ENCODE measurements around the gene PPFIBP2.

PPFIBP2 gene

DNA sequence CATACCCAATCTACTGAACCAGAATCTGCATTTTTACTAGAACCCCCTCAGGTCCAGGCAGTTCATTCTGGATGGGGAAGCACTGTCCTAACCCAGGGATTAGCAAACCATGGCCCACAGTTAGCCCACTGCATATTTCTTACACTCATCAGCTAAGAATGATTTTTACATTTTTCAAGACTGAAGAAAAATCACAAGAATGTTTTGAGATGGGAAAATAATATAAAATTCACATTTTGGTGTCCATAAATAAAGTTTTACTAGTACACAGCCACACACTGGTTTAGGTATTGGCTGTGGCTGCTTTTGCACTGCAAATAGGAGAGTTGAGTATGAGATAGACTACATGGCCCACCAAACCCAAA is 59.4 kb downstream of the PPFIBP2 start:
- no peaks in the 10 kb centered on the region for H3K9me3 ChIP-seq (ENCODE audit: severe bottlenecking)
- no peak for TF ChIP-seq CTCF (IDR thresholded peaks at IDR 0.05; ENCODE audit: poor library complexity, severe bottlenecking)
- H3K4me3 ChIP-seq (ENCODE audit: severe bottlenecking), result no peak overlapping the region
- no peak overlapping the region for H3K27ac ChIP-seq (ENCODE audit: poor library complexity, severe bottlenecking)
- H3K27me3 ChIP-seq (ENCODE audit: insufficient read depth, poor library complexity, severe bottlenecking), result no peaks in the 10 kb centered on the region
- peaks cover 15% of the 10 kb centered on the region for H3K4me1 ChIP-seq (ENCODE audit: insufficient read depth, poor library complexity, severe bottlenecking)
- H3K36me3 ChIP-seq (ENCODE audit: low read depth), result no peaks in the 10 kb centered on the region
- ATAC-seq (ENCODE audit: low read depth) (no peak), DNase-seq (ENCODE audit: low spot score) (no peak)

- Histone ChIP-seq H3K4me1 (ENCODE audit: insufficient read depth, poor library complexity, severe bottlenecking) (peaks cover 15% of the 10 kb centered on the region), H3K9me3 (ENCODE audit: severe bottlenecking) (no peaks in the 10 kb centered on the region), H3K27ac (ENCODE audit: poor library complexity, severe bottlenecking) (no peak overlapping the region), H3K4me3 (ENCODE audit: severe bottlenecking) (no peak overlapping the region), H3K27me3 (ENCODE audit: insufficient read depth, poor library complexity, severe bottlenecking) (no peaks in the 10 kb centered on the region), H3K36me3 (ENCODE audit: low read depth) (no peaks in the 10 kb centered on the region)
- DNase-seq (ENCODE audit: low spot score) (no peak), ATAC-seq (ENCODE audit: low read depth) (no peak)
- no peak for TF ChIP-seq CTCF (IDR thresholded peaks at IDR 0.05; ENCODE audit: poor library complexity, severe bottlenecking)
Observed at GRCh38 chr11:7573558-7574296, 59.9 kb downstream of the PPFIBP2 start.

DNA sequence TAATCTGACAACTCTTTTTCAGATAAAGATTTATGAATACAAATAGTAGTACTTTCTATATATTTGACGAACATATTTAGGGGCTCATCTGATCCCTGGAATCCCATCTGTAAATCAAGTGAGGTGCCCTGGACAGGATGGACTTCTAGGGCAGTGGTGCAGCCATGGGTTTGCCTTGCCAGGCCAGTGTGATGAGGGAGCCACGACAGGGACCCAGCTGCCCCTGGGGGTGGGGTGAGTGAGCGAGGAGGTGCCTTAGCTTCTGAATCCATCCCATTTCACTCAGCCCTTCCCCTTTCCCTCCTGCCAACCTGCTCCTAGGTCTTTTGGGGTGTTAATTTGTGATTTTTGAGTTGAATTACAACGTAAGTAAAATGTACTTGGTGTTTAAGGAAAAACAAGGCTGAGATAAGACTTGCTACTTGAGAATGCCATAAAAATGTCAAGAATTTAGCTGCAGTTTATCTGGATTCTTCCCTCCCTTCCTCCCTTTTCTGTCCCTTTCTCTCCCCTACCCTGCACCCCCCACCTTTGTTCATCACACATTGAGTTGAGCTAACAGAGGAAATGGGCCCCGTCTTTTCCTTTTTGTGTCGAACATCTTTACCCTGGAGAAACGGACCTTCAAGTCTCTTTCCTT is 60.8 kb downstream of the PPFIBP2 start:
- no peak for ATAC-seq (ENCODE audit: low read depth)
- no peak for DNase-seq (ENCODE audit: low spot score)
- Histone ChIP-seq H3K4me3 (ENCODE audit: severe bottlenecking) (no peak overlapping the region), H3K36me3 (ENCODE audit: low read depth) (no peaks in the 10 kb centered on the region), H3K27me3 (ENCODE audit: insufficient read depth, poor library complexity, severe bottlenecking) (no peaks in the 10 kb centered on the region), H3K27ac (ENCODE audit: poor library complexity, severe bottlenecking) (no peak overlapping the region), H3K9me3 (ENCODE audit: severe bottlenecking) (no peaks in the 10 kb centered on the region), H3K4me1 (ENCODE audit: insufficient read depth, poor library complexity, severe bottlenecking) (peaks cover 15% of the 10 kb centered on the region)
- TF ChIP-seq CTCF (IDR thresholded peaks at IDR 0.05; ENCODE audit: poor library complexity, severe bottlenecking), result no peak

DNA sequence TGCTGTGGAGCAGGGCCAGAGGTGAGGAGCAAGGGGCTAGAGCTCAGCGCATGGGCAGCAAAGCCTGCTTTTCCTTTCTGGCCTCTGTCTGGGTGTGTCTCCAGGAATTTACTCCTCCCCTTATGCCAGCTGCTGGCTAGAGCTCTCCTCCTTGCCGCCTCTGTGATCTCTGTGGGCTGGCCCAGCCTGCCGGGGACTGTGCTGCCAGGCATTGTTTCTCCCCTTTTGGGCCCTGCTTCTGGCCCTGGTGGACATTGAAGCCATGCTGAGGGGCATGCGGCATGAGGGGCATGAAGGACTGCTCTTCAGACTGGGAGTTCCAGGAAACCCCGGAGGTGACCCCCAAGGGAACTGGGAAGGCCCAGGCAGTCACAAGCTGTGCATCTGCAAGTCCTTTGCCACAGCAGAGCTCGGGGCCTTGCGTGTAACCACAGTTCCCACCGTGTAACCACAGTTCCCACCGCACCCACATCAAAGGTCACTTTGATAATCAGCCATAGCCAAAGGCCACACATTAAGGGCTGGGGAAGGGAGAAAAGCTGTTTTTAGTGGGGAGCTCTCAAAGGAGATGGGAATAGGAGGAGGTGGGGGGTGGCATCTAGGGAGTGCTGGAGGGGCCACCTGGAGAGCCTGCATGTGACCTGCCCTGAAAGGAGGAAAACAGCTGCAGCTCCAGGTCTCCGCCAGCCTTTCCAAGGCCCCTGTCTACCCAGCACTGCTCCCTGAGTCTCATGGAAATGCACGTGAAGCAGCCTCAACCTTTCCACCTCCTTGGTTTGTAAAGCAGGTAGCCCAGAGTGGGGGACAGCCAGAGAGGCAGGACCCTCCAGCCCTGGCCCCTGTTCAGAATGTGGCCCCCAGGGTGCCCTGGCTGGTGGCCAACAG is 62.3 kb downstream of the PPFIBP2 start:
- H3K27me3 ChIP-seq (ENCODE audit: insufficient read depth, poor library complexity, severe bottlenecking), result no peaks in the 10 kb centered on the region
- H3K4me3 ChIP-seq (ENCODE audit: severe bottlenecking), result no peak overlapping the region
- ATAC-seq (ENCODE audit: low read depth) (peak; percentile 88), DNase-seq (ENCODE audit: low spot score) (no peak)
- TF ChIP-seq CTCF (IDR thresholded peaks at IDR 0.05; ENCODE audit: poor library complexity, severe bottlenecking), result no peak
- H3K36me3 ChIP-seq (ENCODE audit: low read depth), result no peaks in the 10 kb centered on the region
- H3K9me3 ChIP-seq (ENCODE audit: severe bottlenecking), result no peaks in the 10 kb centered on the region
- no peak overlapping the region for H3K27ac ChIP-seq (ENCODE audit: poor library complexity, severe bottlenecking)
- peaks cover 15% of the 10 kb centered on the region for H3K4me1 ChIP-seq (ENCODE audit: insufficient read depth, poor library complexity, severe bottlenecking)

Data from RWPE2 (cell line).